Endothelial cell of hepatic sinusoid (primary cell): Measurements from ENCODE around the gene DOCK1.

Experiments
- in situ Hi-C: cut with HindIII; loops from 2 replicates; pipeline ENCODE4 v1.10.0; 2017; ENCODE audit warnings: low sequenced_read_pairs

The DOCK1 gene

GRCh38 chr10:127243490-127244272, 338.5 kb downstream of the DOCK1 start:
- in situ Hi-C loops = no loop called here

- in situ Hi-C loops = no loop called here
Observed at GRCh38 chr10:127245456-127245855, 340.2 kb downstream of the DOCK1 start.

- in situ Hi-C loops = no loop called here
Observed at GRCh38 chr10:127250031-127250430, 344.8 kb downstream of the DOCK1 start.

- in situ Hi-C loops = no loop called here
Observed at GRCh38 chr10:127252818-127253217, 347.6 kb downstream of the DOCK1 start.

- in situ Hi-C loops = no loop called here
Observed at GRCh38 chr10:127254276-127254675, 349.0 kb downstream of the DOCK1 start.

- in situ Hi-C loops = no loop called here
Observed at GRCh38 chr10:127257395-127257794, 352.2 kb downstream of the DOCK1 start.

GRCh38 chr10:127259347-127259746, 354.1 kb downstream of the DOCK1 start:
- in situ Hi-C loops = no loop called here

GRCh38 chr10:127262606-127263005, 357.4 kb downstream of the DOCK1 start:
- in situ Hi-C loops = no loop called here

GRCh38 chr10:127265288-127265687, 360.1 kb downstream of the DOCK1 start:
- in situ Hi-C loops = no loop called here

GRCh38 chr10:127266431-127266830, 361.2 kb downstream of the DOCK1 start:
- in situ Hi-C loops = no loop called here

GRCh38 chr10:127267442-127267841, 362.2 kb downstream of the DOCK1 start:
- in situ Hi-C loops = no loop called here

GRCh38 chr10:127272076-127272475, 366.8 kb downstream of the DOCK1 start:
- in situ Hi-C loops = no loop called here

- in situ Hi-C loops = no loop called here
Observed at GRCh38 chr10:127275272-127275671, 370.0 kb downstream of the DOCK1 start.

- in situ Hi-C loops = no loop called here
Observed at GRCh38 chr10:127275793-127276450, 370.7 kb downstream of the DOCK1 start.

- in situ Hi-C loops = no loop called here
Observed at GRCh38 chr10:127276794-127277462, 371.7 kb downstream of the DOCK1 start.

- in situ Hi-C loops = no loop called here
Observed at GRCh38 chr10:127278001-127278400, 372.8 kb downstream of the DOCK1 start.

GRCh38 chr10:127279334-127279774, 374.1 kb downstream of the DOCK1 start:
- in situ Hi-C loops = no loop called here

- in situ Hi-C loops = no loop called here
Observed at GRCh38 chr10:127280446-127280845, 375.2 kb downstream of the DOCK1 start.

GRCh38 chr10:127283017-127283416, 377.8 kb downstream of the DOCK1 start:
- in situ Hi-C loops = no loop called here

GRCh38 chr10:127283576-127283975, 378.3 kb downstream of the DOCK1 start:
- in situ Hi-C loops = no loop called here

- in situ Hi-C loops = no loop called here
Observed at GRCh38 chr10:127290850-127291249, 385.6 kb downstream of the DOCK1 start.

GRCh38 chr10:127291329-127291728, 386.1 kb downstream of the DOCK1 start:
- in situ Hi-C loops = no loop called here
